Amniotic epithelial cell (primary cell): ENCODE data around the gene LDLRAD2.

Experiments
- DNase-seq: peaks from one replicate; pipeline ENCODE4 v3.0.0-alpha.2; 2010; ENCODE audit warnings: low read depth

LDLRAD2 gene

DNA sequence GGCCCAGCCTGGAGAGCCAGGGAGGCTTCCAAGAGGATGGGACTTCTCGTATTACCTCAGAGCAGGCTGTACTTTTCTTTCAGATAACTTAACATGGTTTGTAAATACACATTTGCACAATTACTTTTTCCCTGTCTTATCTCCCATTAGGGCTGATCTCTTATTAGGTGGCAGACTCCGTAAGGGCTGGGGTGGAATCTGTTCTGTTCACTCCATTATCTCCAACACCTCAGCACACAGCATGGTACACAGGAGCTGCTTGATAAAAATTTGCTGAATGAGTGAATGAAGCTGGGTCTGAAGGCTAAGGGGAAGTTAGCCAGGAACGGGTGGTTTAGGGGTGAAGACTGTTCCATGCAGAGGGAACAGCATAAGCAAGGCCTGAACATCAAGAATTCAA lies 48.9 kb downstream of the LDLRAD2 start:
- DNase-seq, result no peak

DNA sequence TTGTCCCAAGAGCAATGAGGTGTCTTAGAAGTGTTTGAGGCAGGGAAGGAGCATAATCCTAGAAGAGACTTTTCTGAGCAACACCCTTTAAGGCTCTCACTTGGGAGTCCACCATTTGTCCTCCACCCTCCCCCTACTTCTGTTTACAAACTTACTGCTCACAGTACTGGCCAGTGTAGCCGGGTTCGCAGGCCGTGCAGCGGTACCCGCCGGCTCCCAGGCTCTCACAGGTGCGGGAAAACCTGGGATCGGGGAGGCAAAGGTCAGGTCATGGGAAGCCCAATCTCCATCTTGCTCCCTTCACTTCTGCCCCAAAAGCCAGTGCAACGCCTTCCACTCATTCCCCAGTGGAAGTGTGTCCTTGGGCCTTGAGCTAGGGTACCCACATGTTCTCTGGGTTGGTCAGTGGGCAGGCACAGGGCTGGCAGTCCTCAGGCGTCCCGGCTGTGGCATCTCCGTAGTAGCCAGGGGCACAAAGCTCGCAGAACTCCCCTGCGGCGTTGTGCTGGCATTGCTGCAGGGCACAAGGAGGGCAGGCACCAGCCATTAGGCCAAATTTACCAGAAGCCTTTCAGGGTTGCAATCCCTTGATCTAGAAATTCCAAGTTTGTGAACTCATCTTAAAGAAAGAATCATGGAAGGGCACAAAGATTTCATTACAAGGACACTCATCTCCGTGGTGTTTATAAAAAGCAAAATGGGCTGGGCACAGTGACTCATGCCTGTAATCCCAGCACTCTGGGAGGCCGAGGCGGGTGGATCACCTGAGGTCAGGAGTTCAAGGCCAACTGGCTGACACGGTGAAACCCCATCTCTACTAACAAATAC lies 49.8 kb downstream of the LDLRAD2 start:
- peak; percentile 85 for DNase-seq

DNA sequence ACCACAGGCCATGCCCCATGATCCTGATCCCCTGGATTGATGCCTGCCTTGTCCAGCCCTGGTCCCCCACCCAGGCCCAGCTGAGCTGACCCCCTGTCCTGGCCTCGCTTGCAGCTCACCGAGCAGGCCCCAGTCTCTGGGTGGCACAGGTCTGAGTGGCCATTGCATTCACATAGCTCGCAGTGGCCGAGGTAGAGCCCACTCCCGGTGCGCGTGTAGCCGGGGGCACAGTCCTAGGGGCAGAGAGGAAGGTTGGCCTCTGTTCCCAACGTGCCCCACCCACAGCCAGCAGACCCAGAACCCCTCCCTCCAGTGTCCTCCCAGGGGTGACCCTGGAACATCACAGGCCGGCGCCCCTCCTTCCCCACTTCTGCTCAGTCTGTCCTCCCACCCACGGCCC lies 51.9 kb downstream of the LDLRAD2 start:
- no peak for DNase-seq

GRCh38 chr1:21864730-21865129 lies 52.7 kb downstream of the LDLRAD2 start:
- DNase-seq, result no peak

DNA sequence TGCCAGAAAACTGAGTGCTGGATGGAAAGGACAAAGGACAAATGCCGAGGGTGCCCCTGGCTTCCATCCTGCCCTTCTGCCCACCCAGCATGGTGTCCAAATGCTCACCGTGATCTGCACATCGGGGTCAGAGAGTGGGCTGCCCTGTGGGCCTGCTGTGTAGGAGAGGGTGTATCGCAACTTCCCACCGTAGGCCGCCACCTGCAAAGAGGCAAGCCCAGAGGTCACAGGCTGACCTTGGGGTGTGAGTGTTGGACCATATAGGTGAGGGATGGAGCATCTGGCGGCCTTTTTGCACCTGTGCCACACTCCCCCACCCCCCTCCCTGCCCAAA lies 53.5 kb downstream of the LDLRAD2 start:
- no peak for DNase-seq

DNA sequence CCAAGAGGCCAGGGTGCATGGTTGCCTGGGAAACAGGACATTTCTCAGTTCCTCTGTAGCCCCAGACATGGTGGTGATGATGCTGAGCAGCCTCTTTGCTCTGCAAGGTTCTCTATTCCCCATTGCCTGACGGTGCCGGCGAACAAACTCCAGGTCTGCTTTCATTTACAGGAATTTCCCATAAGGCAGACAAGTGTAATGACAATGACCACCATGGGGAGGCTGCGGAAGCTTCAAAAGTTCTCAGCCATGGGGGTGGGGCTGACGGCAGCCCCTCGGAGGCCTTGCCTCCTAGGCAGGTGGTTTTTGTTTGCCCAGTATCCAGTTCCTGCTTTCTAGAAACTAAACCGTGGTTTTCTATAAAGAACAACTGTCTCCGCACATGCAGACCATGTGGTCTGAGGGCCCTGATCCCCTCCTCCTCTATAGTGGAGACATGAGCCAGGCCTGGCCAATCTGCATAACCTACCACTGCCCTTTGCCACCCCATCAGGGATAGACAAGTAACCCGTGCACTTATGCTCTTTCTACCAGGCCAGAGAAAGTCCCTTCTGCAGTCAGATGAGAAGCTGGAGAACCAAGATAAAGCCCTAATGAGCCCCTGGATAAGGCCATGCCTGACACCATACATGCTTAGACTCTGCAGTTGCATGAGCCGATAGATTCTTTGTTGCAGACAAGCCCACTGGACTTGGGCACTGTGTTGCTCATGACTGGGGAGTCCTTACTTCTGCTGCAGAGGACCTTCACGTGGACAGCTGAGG lies 54.1 kb downstream of the LDLRAD2 start:
- DNase-seq, result no peak

- DNase-seq, result no peak
Observed at GRCh38 chr1:21866707-21867043, 54.6 kb downstream of the LDLRAD2 start.

DNA sequence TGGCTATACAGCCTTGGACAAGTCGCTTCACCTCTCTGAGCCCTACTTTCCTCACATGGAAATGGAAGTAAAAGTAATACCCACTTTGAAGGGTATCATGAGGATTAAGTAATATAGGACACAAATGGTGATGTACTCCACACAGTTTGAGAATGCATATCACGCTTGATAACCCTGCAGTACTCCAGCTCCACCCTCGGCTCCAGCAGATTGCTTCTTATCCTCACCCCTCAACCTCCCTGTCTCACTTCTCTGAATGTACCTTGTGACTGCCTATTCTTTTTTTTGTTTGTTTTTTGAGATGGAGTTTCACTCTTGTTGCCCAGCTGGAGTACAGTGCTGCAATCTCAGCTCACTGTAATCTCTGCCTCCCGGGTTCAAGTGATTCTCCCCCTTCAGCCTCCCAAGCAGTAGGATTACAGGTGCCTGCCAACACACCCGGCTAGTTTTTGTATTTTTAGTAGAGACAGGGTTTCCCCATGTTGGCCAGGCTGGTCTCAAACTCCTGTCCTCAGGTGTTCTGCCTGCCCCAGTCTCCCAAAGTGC lies 55.5 kb downstream of the LDLRAD2 start:
- DNase-seq, result no peak

- DNase-seq, result no peak
Observed at GRCh38 chr1:21868482-21868881, 56.4 kb downstream of the LDLRAD2 start.

DNA sequence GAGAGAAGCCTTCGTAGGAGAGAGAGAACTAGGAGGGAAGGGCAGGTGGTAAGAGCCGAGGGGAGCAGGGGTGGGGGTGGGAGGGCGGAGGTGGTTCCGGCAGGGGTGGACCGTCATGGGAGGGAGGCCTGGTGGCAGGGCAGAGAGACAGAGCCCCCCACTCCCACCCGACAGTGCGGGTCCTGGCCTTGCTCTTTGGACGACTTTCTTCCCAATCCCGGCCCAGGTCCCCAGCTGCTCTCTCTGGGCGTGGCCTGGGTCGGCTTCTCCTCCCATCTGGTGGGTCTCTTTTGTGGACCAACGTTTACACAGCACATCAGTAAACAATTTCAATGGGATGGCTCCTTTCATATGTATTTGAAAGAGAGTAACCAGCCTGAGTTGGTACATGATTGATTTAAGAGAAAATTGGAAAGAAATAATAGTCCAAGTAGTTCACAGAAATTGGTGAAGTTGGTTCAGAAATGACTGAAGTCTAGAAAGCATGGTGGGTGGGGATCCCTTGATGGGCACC lies 56.9 kb downstream of the LDLRAD2 start:
- DNase-seq, result no peak

DNA sequence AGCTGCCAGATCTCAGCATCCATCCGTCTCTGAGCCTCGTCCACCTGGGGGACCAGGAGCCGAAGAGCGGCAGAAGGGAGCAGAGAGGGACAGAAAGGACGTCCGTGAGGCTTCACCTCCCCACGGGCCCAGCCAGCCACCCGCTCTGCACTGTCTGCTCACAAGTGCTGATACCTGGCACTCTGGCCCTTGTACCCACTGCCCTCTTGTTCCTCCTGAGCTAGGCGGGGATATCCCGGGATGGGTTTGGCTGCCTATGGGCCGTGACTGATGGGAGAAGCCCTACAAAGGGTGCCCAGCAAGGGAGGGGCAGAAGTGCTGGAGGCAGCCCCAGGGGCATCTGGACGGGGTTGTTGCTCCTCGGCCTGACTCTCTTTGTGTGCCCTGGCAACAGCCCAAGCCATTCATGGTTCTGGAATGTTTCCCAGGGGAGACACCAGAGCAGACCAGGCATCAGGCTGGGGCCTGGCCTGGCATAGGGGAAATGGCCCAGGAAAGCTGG lies 57.6 kb downstream of the LDLRAD2 start:
- DNase-seq, result peak; percentile 85

DNA sequence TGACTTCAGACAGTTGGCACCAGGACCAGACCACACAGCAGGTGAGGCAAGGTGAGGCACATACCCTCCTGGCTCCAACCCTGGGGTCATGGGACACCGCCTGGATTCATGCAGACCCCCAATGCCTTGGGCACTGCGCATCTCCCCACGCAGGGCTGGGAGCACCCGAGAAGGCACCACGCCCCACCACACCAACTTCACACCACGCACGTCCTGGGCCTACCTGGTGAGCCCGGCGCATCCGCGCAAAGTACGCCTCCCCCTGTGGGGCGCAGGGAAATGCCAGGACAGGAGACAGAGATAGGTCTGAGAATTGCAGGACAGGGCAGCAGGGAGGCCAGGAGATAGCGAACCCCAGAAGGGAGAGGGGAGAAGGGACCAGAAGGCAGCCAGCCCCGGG lies 58.5 kb downstream of the LDLRAD2 start:
- DNase-seq, result no peak

- no peak for DNase-seq
Observed at GRCh38 chr1:21871943-21872342, 59.9 kb downstream of the LDLRAD2 start.

DNA sequence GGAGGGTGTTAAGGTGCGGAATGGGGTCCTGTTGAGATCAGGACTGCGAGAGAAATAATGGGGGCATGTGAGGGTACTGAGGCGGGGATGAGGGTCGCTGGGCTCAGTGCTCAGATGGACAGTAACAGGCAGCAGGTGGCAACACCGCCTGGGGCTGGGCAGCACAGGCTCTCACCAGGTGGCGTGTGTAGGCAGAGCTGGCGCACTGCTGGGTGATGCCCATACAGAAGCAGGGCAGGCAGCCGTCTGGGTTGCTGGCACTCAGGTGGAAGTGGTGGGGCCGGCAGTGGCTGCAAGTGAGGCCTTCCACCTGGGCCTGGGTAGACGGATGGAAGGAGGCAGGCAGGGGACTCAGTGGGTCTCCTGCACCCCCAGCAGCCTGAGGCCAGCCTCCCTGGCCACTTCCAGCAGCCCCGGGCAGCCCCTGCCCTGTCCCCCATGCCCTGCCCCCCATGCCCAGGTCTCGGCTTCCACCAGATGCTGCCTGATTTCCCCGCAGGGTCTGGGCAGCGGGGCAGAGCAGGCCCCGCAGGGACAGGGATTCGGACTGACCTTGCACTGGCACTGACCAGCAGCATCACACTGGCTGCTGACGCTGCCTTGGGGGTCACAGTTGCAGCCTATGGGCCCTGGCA lies 60.5 kb downstream of the LDLRAD2 start:
- DNase-seq, result no peak

DNA sequence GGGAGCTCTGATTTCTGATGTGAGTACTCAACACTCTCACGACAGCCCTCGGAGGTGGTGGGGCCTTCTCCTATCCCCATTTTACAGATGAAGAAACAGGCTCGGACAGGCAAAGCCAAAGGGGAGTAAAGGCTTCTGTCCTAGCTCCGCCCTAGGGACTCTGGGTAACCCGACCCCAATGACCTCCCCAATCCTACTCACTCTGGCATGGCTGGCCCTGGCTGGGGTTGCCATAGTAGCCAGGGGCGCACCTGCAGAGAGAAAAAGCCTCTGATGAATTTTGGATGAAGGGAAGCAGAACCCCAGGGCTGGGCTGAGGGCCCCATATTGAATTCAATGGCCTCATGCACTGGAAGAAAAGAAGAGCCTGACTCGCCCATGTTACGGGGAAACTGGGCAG lies 61.1 kb downstream of the LDLRAD2 start:
- no peak for DNase-seq

DNA sequence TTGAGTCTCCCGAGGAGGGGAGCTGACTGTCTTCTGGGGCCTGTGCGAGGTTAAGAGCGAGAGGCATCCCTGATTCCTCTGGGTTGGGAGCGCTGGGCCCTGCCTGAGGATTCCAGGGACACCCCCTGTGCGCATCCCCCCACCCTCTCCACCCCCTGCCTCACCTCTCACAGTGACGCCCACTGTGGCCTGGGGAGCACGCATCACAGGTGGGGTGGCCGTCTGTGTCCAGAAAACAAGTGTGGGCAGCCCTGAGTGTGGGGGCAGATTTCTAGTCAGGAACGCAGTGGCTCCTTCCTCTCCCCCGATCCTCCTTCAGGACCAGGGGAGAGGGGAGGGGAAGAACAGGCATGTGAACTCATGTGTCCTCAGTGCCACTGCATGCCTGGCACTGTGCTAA lies 61.7 kb downstream of the LDLRAD2 start:
- DNase-seq, result no peak

- DNase-seq, result no peak
Observed at GRCh38 chr1:21874328-21874727, 62.3 kb downstream of the LDLRAD2 start.
